ENCODE measurements around the gene EFCAB12. TPM values are rescaled to one million over a fixed set of nuclear protein-coding genes. Genes with fewer than 3 reads are reported as not detected.

Gene EFCAB12
- total RNA-seq, 1 donor from 2014 or later, result 0.61 TPM

- peaks cover 4% of the 10 kb centered on the region for H3K9me3 Mint-ChIP-seq (ENCODE audit: unreplicated experiment)
Measured at GRCh38 chr3:129370248-129370964, 58.0 kb downstream of the EFCAB12 start.

GRCh38 chr3:129369711-129370110, 58.7 kb downstream of the EFCAB12 start:
- Mint-ChIP-seq H3K4me1 (ENCODE audit: low read depth, unreplicated experiment) (peaks cover 8% of the 10 kb centered on the region), H3K4me3 (ENCODE audit: unreplicated experiment) (no peak overlapping the region), H3K9me3 (ENCODE audit: unreplicated experiment) (peaks cover 9% of the 10 kb centered on the region), H3K27ac (ENCODE audit: unreplicated experiment) (no peak overlapping the region), H3K36me3 (ENCODE audit: unreplicated experiment) (peaks cover 4% of the 10 kb centered on the region), H3K27me3 (ENCODE audit: unreplicated experiment) (peaks cover 3% of the 10 kb centered on the region)
- DNase-seq, result no peak
- TF ChIP-seq, protein P1, sequence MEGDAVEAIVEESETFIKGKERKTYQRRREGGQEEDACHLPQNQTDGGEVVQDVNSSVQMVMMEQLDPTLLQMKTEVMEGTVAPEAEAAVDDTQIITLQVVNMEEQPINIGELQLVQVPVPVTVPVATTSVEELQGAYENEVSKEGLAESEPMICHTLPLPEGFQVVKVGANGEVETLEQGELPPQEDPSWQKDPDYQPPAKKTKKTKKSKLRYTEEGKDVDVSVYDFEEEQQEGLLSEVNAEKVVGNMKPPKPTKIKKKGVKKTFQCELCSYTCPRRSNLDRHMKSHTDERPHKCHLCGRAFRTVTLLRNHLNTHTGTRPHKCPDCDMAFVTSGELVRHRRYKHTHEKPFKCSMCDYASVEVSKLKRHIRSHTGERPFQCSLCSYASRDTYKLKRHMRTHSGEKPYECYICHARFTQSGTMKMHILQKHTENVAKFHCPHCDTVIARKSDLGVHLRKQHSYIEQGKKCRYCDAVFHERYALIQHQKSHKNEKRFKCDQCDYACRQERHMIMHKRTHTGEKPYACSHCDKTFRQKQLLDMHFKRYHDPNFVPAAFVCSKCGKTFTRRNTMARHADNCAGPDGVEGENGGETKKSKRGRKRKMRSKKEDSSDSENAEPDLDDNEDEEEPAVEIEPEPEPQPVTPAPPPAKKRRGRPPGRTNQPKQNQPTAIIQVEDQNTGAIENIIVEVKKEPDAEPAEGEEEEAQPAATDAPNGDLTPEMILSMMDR (IDR thresholded peaks at IDR 0.05; ENCODE audit: partially characterized antibody, unreplicated experiment), result no peak

More at GRCh38 chr3:129370248-129370964, 58.0 kb downstream of the EFCAB12 start:
- Mint-ChIP-seq H3K4me3 (ENCODE audit: unreplicated experiment) (no peak overlapping the region), H3K4me1 (ENCODE audit: low read depth, unreplicated experiment) (peaks cover 4% of the 10 kb centered on the region), H3K27me3 (ENCODE audit: unreplicated experiment) (no peaks in the 10 kb centered on the region), H3K36me3 (ENCODE audit: unreplicated experiment) (no peaks in the 10 kb centered on the region), H3K27ac (ENCODE audit: unreplicated experiment) (no peak overlapping the region)
- TF ChIP-seq, protein P1 (IDR thresholded peaks at IDR 0.05; ENCODE audit: partially characterized antibody, unreplicated experiment), result no peak
- no peak for DNase-seq

- peaks cover 8% of the 10 kb centered on the region for H3K4me1 Mint-ChIP-seq (ENCODE audit: low read depth, unreplicated experiment)
- TF ChIP-seq, protein P1 (IDR thresholded peaks at IDR 0.05; ENCODE audit: partially characterized antibody, unreplicated experiment), result no peak
- no peak overlapping the region for H3K4me3 Mint-ChIP-seq (ENCODE audit: unreplicated experiment)
- no peak overlapping the region for H3K27ac Mint-ChIP-seq (ENCODE audit: unreplicated experiment)
- peaks cover 13% of the 10 kb centered on the region for H3K9me3 Mint-ChIP-seq (ENCODE audit: unreplicated experiment)
- peaks cover 5% of the 10 kb centered on the region for H3K27me3 Mint-ChIP-seq (ENCODE audit: unreplicated experiment)
- peaks cover 4% of the 10 kb centered on the region for H3K36me3 Mint-ChIP-seq (ENCODE audit: unreplicated experiment)
- DNase-seq, result no peak
Measured at GRCh38 chr3:129367821-129368220, 60.6 kb downstream of the EFCAB12 start.

DNA sequence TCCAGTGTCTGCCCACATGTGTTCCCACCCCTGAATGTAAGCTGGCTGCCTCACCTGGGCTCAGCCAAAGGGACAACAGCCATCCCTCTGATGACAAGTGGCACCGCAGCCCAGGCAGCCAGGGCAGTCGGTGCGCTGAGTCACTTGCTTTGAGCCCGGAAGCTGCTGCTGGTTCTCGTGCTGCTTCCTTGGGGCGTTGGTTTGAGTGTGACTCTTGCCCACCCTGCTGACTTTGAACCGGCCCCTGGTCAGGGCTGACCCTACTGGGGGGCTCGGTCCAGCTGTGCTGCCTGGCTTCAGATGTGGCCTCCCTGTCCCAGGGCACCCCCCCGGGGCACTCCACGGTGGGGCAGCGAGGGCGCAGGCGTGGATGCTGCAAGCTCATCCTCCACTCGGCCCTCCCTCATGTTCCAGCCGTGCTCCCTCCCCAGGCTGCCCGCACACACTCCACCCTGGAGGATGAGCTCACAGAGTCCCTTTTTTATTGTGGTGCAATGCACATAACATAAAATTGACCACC, 62.1 kb downstream of the EFCAB12 start:
- H3K9me3 Mint-ChIP-seq (ENCODE audit: unreplicated experiment), result peaks cover 14% of the 10 kb centered on the region
- DNase-seq, result no peak
- H3K4me1 Mint-ChIP-seq (ENCODE audit: low read depth, unreplicated experiment), result peaks cover 8% of the 10 kb centered on the region

More for the DNA sequence above, 62.1 kb downstream of the EFCAB12 start:
- H3K27me3 Mint-ChIP-seq (ENCODE audit: unreplicated experiment), result peaks cover 5% of the 10 kb centered on the region
- TF ChIP-seq, protein P1 (IDR thresholded peaks at IDR 0.05; ENCODE audit: partially characterized antibody, unreplicated experiment), result no peak
- no peak overlapping the region for H3K4me3 Mint-ChIP-seq (ENCODE audit: unreplicated experiment)
- H3K36me3 Mint-ChIP-seq (ENCODE audit: unreplicated experiment), result peaks cover 4% of the 10 kb centered on the region
- H3K27ac Mint-ChIP-seq (ENCODE audit: unreplicated experiment), result peak overlapping the region; percentile 67

Data from glutamatergic neuron (in vitro differentiated cells).